ENCODE results near the gene CHD9NB.

Gene CHD9NB

GRCh38 chr16:53024045-53024444, 28.7 kb downstream of the CHD9NB start:
- DNase-seq (ENCODE audit: extremely low read depth, insufficient read length): no peak
- no peak overlapping the region for H3K4me3 ChIP-seq (replicated peaks; ENCODE audit: low read depth, low read length)
- TF ChIP-seq, protein P1, sequence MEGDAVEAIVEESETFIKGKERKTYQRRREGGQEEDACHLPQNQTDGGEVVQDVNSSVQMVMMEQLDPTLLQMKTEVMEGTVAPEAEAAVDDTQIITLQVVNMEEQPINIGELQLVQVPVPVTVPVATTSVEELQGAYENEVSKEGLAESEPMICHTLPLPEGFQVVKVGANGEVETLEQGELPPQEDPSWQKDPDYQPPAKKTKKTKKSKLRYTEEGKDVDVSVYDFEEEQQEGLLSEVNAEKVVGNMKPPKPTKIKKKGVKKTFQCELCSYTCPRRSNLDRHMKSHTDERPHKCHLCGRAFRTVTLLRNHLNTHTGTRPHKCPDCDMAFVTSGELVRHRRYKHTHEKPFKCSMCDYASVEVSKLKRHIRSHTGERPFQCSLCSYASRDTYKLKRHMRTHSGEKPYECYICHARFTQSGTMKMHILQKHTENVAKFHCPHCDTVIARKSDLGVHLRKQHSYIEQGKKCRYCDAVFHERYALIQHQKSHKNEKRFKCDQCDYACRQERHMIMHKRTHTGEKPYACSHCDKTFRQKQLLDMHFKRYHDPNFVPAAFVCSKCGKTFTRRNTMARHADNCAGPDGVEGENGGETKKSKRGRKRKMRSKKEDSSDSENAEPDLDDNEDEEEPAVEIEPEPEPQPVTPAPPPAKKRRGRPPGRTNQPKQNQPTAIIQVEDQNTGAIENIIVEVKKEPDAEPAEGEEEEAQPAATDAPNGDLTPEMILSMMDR (IDR thresholded peaks at IDR 0.05; ENCODE audit: insufficient read depth, low read length, poor library complexity, severe bottlenecking): no peak
- H3K27me3 ChIP-seq (replicated peaks; ENCODE audit: control insufficient read depth, insufficient read depth, low read length): no peaks in the 10 kb centered on the region
- no peaks in the 10 kb centered on the region for H3K36me3 ChIP-seq (ENCODE audit: control insufficient read depth, insufficient read depth, low read length)

DNA sequence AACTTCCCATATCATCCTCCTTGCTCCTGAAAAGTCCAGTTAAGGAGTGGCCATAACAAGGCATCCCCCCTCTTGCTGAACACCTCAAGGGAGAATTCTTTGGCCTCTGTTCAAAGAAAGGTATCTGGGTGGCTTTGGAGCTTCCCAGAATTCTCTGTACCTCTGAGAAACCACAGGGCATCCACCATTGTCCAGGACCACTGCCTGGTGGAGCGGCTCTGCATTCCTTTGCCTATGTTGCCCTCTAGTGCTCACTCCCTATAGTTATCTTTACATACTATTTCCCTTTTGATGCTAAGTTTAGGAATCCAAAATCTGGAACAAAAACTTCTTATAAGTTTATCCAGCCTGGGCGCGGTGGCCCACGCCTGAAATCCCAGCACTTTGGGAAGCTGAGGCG, 30.3 kb downstream of the CHD9NB start:
- TF ChIP-seq, protein P1 (IDR thresholded peaks at IDR 0.05; ENCODE audit: insufficient read depth, low read length, poor library complexity, severe bottlenecking): peak; percentile 53
- no peaks in the 10 kb centered on the region for H3K27me3 ChIP-seq (replicated peaks; ENCODE audit: control insufficient read depth, insufficient read depth, low read length)
- no peaks in the 10 kb centered on the region for H3K36me3 ChIP-seq (ENCODE audit: control insufficient read depth, insufficient read depth, low read length)
- no peak for DNase-seq (ENCODE audit: extremely low read depth, insufficient read length)
- H3K4me3 ChIP-seq (replicated peaks; ENCODE audit: low read depth, low read length): no peak overlapping the region

DNA sequence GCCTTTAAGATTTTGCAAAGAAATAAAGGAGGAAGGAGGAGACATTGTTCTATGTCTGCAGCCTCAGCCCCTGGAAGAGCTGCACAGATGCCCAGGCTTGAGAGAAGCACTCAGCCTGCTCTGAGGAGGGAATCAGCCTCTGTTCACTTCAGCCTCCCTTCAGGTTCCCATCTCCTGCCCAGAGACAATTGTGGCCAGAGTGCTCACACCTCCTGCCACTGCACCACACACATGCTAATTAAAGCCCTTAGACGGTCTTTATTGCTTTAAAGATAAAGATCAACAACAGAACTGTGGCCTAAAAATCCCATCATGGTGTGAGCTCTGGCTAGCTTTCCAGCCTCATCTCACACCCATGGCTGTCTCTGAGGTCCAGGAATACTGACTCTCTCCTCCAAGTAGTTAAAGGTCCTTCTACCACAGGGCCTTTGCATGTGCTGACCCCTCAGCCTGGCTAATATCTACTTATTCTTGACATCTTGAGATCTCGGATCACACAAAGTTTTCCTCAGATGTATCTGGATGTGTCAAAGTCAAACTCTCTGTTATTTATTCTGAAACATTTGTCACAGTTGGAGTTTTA, 33.8 kb downstream of the CHD9NB start:
- TF ChIP-seq, protein P1 (IDR thresholded peaks at IDR 0.05; ENCODE audit: insufficient read depth, low read length, poor library complexity, severe bottlenecking): no peak

GRCh38 chr16:53014287-53014686, 38.4 kb downstream of the CHD9NB start:
- H3K4me3 ChIP-seq (replicated peaks; ENCODE audit: low read depth, low read length): no peak overlapping the region
- no peak for DNase-seq (ENCODE audit: extremely low read depth, insufficient read length)
- H3K36me3 ChIP-seq (ENCODE audit: control insufficient read depth, insufficient read depth, low read length): no peaks in the 10 kb centered on the region
- H3K27me3 ChIP-seq (replicated peaks; ENCODE audit: control insufficient read depth, insufficient read depth, low read length): no peaks in the 10 kb centered on the region
- TF ChIP-seq, protein P1 (IDR thresholded peaks at IDR 0.05; ENCODE audit: insufficient read depth, low read length, poor library complexity, severe bottlenecking): no peak

More for the DNA sequence above, 33.8 kb downstream of the CHD9NB start:
- no peak for DNase-seq (ENCODE audit: extremely low read depth, insufficient read length)
- no peaks in the 10 kb centered on the region for H3K27me3 ChIP-seq (replicated peaks; ENCODE audit: control insufficient read depth, insufficient read depth, low read length)
- no peaks in the 10 kb centered on the region for H3K36me3 ChIP-seq (ENCODE audit: control insufficient read depth, insufficient read depth, low read length)
- no peak overlapping the region for H3K4me3 ChIP-seq (replicated peaks; ENCODE audit: low read depth, low read length)

DNA sequence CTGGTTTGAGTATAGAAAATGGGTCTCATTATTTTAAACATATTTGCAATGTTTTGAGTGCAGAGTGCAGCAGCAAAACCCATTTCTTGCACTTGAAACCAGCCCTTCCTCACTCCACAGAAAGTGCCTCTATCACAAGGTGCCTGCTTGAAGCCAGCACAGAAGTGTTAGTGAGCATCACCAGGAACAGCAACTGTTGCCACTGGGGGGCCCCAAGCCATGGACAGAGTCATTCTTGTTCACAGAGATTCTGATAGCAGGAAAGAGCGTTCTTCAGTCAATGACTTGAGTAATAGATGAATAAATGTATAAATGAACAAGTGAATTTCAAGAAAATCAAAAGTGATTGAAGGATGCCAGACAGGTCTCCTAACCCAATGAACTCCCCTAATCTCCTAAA, 45.6 kb downstream of the CHD9NB start:
- Histone ChIP-seq H3K27me3 (replicated peaks; ENCODE audit: control insufficient read depth, insufficient read depth, low read length) (no peaks in the 10 kb centered on the region), H3K36me3 (ENCODE audit: control insufficient read depth, insufficient read depth, low read length) (no peaks in the 10 kb centered on the region), H3K4me3 (replicated peaks; ENCODE audit: low read depth, low read length) (no peak overlapping the region)
- TF ChIP-seq, protein P1 (IDR thresholded peaks at IDR 0.05; ENCODE audit: insufficient read depth, low read length, poor library complexity, severe bottlenecking): peak; percentile 25
- no peak for DNase-seq (ENCODE audit: extremely low read depth, insufficient read length)

DNA sequence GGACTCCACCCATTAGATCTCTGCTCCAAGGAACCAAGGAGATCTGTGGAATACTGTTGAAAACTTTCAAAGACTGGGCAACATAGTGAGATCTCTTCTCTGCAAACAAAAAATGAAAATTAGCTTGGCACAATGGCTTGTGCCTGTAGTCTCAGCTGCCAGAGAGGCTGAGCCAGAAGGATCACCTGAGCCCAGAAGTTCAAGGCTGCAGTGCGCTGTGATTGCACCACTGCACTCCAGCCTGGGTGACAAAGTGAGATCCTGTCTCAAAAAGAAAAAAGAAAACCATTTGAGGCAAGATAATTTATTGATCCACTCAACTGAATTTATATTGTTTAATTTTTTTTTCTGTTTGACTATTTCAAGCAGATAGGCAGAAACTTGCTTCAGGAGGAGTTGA, 54.8 kb downstream of the CHD9NB start:
- H3K4me3 ChIP-seq (replicated peaks; ENCODE audit: low read depth, low read length): no peak overlapping the region
- TF ChIP-seq, protein P1 (IDR thresholded peaks at IDR 0.05; ENCODE audit: insufficient read depth, low read length, poor library complexity, severe bottlenecking): no peak
- H3K27me3 ChIP-seq (replicated peaks; ENCODE audit: control insufficient read depth, insufficient read depth, low read length): no peaks in the 10 kb centered on the region
- no peak for DNase-seq (ENCODE audit: extremely low read depth, insufficient read length)
- no peaks in the 10 kb centered on the region for H3K36me3 ChIP-seq (ENCODE audit: control insufficient read depth, insufficient read depth, low read length)

All from GM06990 (cell line).